T-helper 2 cell treated with Interferon-gamma antibody and Interleukin-4, amounts not matched to agents 100 ng/mL and 5 ng/mL, for 36 hours (primary cell): ENCODE measurements around the gene C1QC. TPM values are rescaled to one million over a fixed set of nuclear protein-coding genes. Genes with fewer than 3 reads are reported as not detected.

Source experiments
- intact Hi-C: fragments of 100-400 bp; cut with micrococcal nuclease; formaldehyde crosslinking; loops from one replicate; pipeline ENCODE4 v1.15.1; 2023
- total RNA-seq: library from RNA; stranded (reverse); gene quantifications from 2 replicates; pipeline ENCODE4 v1.2.3, GENCODE V29; 2022

Gene C1QC
- total RNA-seq, 1 donor from 2014 or later = not detected

- intact Hi-C loops = no loop called here
Measured at GRCh38 chr1:22619252-22619651, 24.2 kb upstream of the C1QC start.

- intact Hi-C loops = no loop called here
Measured at GRCh38 chr1:22619798-22620197, 23.6 kb upstream of the C1QC start.

DNA sequence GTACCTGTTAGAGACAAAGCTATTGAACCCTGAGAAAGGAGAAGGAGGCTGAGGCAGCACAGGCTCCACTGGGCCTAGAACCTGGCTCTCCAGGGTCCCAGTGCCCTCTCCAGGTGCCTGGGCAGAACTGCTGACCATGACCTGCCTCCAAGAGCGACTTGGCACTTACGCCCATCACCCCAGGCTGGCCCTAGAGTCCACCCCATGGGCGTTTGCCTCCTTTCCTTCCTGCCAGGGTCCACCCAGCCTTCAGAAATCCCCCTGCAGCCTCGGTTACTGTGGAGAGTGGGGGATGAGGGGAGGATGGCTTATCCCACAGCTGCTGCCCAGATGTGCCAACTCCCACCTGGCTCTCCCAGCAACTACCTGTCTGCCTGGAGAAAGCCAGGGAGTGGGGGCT lies 21.7 kb upstream of the C1QC start:
- intact Hi-C loops = no loop called here

GRCh38 chr1:22625262-22625925 lies 18.0 kb upstream of the C1QC start:
- intact Hi-C loops = no loop called here

GRCh38 chr1:22626237-22627157 lies 16.9 kb upstream of the C1QC start:
- intact Hi-C loops = no loop called here

- intact Hi-C loops = no loop called here
Measured at GRCh38 chr1:22627331-22627730, 16.1 kb upstream of the C1QC start.

DNA sequence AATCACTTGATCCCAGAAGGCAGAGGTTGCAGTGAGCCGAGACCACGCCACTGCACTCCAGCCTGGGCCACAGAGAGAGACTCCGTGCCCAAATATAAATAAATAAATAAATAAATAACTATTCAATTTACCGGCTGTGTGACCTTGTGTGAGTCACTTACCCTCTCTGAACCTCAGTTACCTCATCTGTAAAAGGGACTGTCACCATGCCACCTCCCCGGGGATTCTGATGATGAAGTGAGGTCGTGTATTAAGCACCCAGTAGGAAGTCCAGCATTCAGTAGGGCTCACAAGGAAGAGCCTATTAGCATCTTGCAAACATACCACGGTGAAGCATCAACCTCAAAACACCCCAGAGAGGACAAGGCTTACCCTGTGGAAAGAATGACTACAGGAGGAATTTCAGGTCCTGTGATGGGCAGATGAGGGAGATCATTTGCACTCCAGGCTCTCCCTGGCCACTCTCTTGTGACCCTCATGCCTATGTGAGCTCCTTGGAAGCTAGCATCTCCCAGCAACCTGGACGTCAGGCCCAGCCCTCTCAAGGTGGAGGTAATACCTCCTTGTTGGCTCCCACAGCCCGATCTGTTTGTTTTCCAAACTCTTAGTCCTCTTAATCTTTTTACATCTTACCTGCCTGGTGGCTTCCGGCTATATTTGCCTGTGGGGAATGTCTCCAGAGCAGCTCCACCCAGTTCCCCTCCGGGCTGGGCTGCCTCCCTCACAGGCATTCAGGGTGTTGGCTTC lies 14.6 kb upstream of the C1QC start:
- intact Hi-C loops = no loop called here

DNA sequence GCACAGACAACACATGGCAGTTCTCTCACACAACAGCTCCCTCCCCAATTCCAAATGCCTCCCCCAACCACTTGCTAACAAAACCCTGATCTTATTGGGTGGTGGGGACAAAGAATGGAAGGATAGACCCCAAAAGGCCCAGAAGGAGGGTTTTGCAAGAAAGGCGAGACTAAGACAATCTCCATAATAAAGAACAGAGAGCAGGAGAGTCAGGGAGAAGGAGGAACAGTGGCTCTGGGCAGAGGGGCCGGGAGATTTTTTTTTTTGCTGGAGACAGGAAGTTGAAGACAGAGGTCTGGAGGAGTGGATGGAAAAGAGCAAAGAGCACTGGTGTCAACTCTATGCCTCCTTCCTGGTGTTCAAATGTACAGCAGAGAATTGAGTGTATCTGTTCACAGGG lies 13.5 kb upstream of the C1QC start:
- intact Hi-C loops = no loop called here

DNA sequence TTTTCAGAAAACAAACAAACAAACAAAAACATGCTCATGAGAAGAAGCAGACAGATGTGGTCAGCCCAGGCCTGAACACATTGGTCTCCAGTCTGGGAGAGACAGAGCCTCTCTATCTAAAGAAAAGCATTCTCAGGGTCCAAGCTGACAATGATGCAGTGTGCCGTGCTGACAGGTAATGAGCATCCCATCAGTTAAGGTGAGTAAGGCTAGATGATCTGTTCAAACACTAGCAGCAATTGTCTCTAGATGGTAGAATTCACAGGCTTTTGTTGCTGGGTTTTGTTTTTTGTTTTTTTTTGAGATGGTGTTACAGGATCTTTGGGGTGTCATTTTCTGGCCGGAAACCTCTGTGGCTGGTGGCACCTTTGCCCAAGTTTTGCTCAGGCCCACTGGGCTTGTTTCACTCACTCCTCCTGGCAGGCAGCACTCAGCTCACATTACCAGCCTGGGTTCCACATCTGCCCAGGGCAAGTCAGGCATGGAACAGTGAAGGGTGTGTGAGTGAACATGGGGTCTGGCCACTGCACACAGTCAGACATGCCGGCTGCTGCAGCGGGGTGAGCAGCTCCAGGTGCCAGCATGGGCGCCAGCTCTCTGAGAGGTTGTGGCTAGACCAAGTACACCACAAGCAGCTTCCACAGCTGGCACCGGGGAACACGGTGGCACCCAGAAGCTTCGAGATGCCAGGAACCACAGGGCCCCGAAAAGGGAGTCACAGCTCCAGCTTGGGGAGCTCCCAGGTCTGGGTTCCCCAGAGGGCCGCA lies 9.6 kb upstream of the C1QC start:
- intact Hi-C loops = no loop called here

DNA sequence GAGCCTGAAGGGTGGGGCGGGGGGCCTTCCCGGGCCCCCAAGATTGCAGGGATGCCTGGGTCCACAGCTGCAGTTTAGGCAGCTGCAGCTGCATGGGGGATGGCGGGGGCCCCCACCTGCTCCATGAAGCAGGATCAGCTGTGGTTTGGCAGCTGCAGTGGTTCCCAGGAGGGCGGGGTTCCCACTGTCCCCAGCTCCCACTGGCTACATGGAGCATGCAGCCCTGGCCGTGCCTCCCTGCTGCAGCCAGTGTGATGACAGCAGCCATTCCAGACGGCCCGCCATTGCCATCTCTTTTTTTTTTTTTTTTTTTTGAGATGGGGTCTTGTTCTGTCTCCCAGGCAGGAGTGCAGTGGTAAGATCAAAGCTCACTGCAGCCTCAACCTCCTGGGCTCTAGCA lies 8.0 kb upstream of the C1QC start:
- intact Hi-C loops = no loop called here

- intact Hi-C loops = no loop called here
Measured at GRCh38 chr1:22636353-22636752, 7.1 kb upstream of the C1QC start, which contains the start of gene C1QA. C1QA (plus strand) TSS chr1:22636628; CDS start chr1:22637617, 989 bp downstream.

GRCh38 chr1:22636927-22637326 lies 6.5 kb upstream of the C1QC start:
- intact Hi-C loops = no loop called here

DNA sequence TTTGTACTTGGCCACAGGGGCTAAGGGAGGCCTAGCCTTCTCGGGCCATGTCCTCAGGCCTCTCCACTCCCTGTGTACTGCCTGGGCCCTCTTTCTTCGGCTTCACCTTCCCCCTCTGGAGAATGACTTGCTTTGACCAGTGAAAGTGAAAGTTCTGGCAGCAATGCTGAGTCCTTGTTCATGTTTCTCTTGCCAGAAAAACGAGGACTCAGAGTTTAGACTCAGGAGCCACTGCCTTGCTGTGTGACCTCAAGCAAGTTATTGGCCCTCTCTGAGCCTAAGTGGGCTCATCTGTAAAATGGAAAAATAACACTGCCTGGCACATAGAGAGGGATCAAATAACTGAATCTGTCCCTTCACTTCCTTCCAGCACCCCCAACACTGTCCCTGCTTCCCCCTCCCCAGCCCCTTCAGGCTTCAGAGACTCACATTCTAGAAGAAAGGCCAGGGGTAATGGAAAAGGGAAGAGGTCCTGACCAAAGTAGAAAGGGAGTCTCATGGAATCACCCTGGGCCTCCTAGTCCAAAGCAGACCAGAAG lies 5.5 kb upstream of the C1QC start:
- intact Hi-C loops = no loop called here

GRCh38 chr1:22638476-22639234 lies 4.8 kb upstream of the C1QC start:
- intact Hi-C loops = no loop called here

GRCh38 chr1:22639286-22639685 lies 4.1 kb upstream of the C1QC start:
- intact Hi-C loops = no loop called here

DNA sequence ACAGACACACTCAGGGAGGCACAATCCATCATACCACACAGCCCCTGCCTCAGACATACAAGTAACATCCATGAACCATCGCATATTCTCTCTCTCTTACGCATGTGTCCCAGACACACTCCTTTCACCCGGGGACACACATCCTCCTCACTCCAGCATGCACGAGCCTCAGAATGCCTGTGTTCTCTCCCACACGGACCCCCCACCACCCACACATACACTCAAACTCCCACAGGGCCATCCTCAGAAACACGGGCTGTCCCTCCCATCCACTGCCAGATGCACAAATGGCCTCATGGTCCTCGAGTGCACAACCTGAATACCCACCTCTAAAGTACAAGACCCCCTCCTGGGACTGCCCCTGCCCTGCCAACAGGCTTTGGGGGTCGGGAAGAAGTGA lies 2.2 kb upstream of the C1QC start:
- intact Hi-C loops = no loop called here

DNA sequence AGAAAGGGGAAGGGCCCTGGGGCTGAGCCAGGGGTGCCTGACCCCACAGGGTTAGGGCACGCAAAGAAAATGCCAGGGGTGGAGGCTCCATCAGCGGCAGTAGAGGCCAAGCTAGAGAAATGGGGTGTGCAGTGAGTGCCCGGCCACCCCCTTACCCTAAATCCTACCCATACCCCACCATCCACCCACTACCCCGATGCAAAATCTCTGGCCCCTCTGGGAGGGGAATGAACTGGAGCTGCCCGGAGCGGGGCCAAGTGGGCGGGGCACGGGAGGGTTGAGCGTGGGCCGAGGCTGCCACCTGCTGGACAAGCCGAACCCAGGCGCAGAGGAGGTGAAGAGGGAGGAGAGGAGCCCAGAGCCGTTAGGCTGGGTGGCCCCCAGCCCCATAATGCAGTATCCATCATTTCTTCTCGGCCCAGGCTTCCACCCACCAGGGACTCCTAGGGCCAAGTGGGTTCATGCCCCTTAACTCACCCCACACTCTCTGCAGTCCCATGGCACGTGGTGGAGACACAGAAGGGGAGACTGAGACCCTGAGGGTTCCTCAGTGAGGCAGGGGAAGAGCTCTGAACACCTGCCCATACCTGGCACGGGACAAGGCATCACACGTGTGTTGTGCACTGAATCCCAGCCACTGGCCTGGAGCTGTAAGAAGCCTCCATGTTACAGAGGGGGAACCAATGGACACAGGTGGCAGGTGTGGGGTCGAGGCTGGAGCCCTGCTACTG lies 1.4 kb upstream of the C1QC start:
- intact Hi-C loops = loop anchor here (1.0 to 2.0 kb wide), 2 partner anchors 222 to 509 kb away; no protein-coding TSS in a partner anchor

- intact Hi-C loops = loop anchor here (2.0 kb wide), 1 partner anchor 511 kb away; no protein-coding TSS in a partner anchor
Measured at GRCh38 chr1:22643928-22644327, 495 bp downstream of the C1QC start.

- intact Hi-C loops = no loop called here
Measured at GRCh38 chr1:22645931-22646330, 2.5 kb downstream of the C1QC start.
